Tibial artery (tissue), 4 donors: ENCODE data around the gene LSR.

ENCODE experiments used
- DNase-seq, 2 donors: peaks; one replicate each; pipeline ENCODE4 v3.0.0-alpha.2; 2019
- H3K27ac ChIP-seq, 2 donors: fragments of 200-600 bp; sonication (generic) in 1 of 2; 1 replicate in 1 of 2; 2 replicates in 1 of 2; pipeline ENCODE4 v1.5.1; 2018 to 2019; ENCODE audit warnings: mild to moderate bottlenecking in 1 of 2
- H3K27me3 ChIP-seq, 2 donors: fragments of 200-600 bp; sonication (generic) in 1 of 2; one replicate each; pipeline versions ENCODE4 v1.5.1 to v1.6.0; 2016 to 2019
- H3K36me3 ChIP-seq, 3 donors: fragments of 200-600 bp; sonication (generic) in 2 of 3; one replicate each; pipeline ENCODE4 v1.5.1; 2016 to 2019; ENCODE audit warnings: mild to moderate bottlenecking in 2 of 3
- H3K4me1 ChIP-seq, 4 donors: fragments of 200-600 bp; sonication (generic) in 2 of 4; 1 replicate in 3 of 4; 2 replicates in 1 of 4; pipeline ENCODE4 v1.5.1; 2016 to 2019
- H3K4me3 ChIP-seq, 2 donors: fragments of 200-600 bp; sonication (generic) in 1 of 2; 1 replicate in 1 of 2; 2 replicates in 1 of 2; pipeline ENCODE4 v1.5.1; 2018 to 2019; ENCODE audit warnings: mild to moderate bottlenecking in 2 of 2
- H3K9me3 ChIP-seq, 3 donors: fragments of 200-600 bp; sonication (generic) in 1 of 3; one replicate each; pipeline ENCODE4 v1.5.1; 2016 to 2019
- intact Hi-C: fragments of 100-400 bp; cut with DNase I; formaldehyde crosslinking; loops from one replicate; pipeline ENCODE4 v1.15.0; 2023; ENCODE audit warnings: low total_unique reads
- TF ChIP-seq, protein P1 (sequence below), 2 experiments: fragments of 200-600 bp in 1 of 2; fragments of 450-650 bp in 1 of 2; IDR thresholded peaks; one replicate each; pipeline ENCODE4 v1.5.1; 2017 to 2019; ENCODE audit warnings: antibody characterized with exemption in 2 of 2, mild to moderate bottlenecking in 1 of 2, moderate library complexity in 1 of 2

LSR gene

GRCh38 chr19:35291916-35292315 lies 43.1 kb downstream of the LSR start, which contains the start of gene MAG:
Gene MAG, plus strand, starts transcription at chr19:35292161. Its CDS starts 3,248 bp downstream, at chr19:35295409.
- Histone ChIP-seq H3K4me1 (no peaks in the 10 kb centered on the region), H3K27me3 (peaks cover 0 to 63% of the 10 kb centered on the region in 2 donors), H3K4me3 (no peak within 1 kb of the TSS), H3K36me3 (no peaks in the 10 kb centered on the region), H3K27ac (no peak within 1 kb of the TSS), H3K9me3 (no peaks in the 10 kb centered on the region)
- intact Hi-C loops: no loop called here
- TF ChIP-seq, protein P1, sequence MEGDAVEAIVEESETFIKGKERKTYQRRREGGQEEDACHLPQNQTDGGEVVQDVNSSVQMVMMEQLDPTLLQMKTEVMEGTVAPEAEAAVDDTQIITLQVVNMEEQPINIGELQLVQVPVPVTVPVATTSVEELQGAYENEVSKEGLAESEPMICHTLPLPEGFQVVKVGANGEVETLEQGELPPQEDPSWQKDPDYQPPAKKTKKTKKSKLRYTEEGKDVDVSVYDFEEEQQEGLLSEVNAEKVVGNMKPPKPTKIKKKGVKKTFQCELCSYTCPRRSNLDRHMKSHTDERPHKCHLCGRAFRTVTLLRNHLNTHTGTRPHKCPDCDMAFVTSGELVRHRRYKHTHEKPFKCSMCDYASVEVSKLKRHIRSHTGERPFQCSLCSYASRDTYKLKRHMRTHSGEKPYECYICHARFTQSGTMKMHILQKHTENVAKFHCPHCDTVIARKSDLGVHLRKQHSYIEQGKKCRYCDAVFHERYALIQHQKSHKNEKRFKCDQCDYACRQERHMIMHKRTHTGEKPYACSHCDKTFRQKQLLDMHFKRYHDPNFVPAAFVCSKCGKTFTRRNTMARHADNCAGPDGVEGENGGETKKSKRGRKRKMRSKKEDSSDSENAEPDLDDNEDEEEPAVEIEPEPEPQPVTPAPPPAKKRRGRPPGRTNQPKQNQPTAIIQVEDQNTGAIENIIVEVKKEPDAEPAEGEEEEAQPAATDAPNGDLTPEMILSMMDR (IDR thresholded peaks at IDR 0.05): no peak
- DNase-seq: no peak

GRCh38 chr19:35292421-35293362 lies 43.9 kb downstream of the LSR start:
- no peak for DNase-seq
- TF ChIP-seq, protein P1 (IDR thresholded peaks at IDR 0.05): no peak
- no peaks in the 10 kb centered on the region for H3K9me3 ChIP-seq
- H3K4me1 ChIP-seq: no peaks in the 10 kb centered on the region
- no peaks in the 10 kb centered on the region for H3K36me3 ChIP-seq
- no peak overlapping the region for H3K27ac ChIP-seq
- H3K27me3 ChIP-seq: peaks cover 0 to 67% of the 10 kb centered on the region in 2 donors
- no peak overlapping the region for H3K4me3 ChIP-seq
- intact Hi-C loops: no loop called here

DNA sequence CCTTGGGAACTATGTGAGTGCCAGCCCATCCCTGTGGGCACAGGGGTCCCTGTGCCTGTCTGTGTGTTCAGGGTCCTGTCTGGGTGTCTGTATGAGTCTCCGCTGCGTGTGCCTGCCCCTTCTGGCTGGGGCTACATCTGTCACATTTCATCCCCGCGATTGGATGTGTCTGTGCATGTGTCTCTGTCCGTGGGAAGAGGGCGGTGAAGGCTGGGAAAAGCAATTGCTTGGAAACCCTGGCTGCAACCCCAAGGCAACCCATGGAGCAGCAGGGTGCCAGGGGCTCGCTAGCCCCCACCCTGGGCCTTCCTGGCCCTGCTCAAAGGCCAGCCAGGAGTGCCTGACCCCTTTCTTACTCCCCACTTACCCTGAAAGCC lies 44.5 kb downstream of the LSR start:
- TF ChIP-seq, protein P1 (IDR thresholded peaks at IDR 0.05): no peak
- no peak for DNase-seq
- H3K9me3 ChIP-seq: no peaks in the 10 kb centered on the region
- no peaks in the 10 kb centered on the region for H3K4me1 ChIP-seq
- intact Hi-C loops: no loop called here
- H3K36me3 ChIP-seq: no peaks in the 10 kb centered on the region
- H3K27me3 ChIP-seq: peaks cover 0 to 73% of the 10 kb centered on the region in 2 donors
- no peak overlapping the region for H3K27ac ChIP-seq
- H3K4me3 ChIP-seq: no peak overlapping the region

DNA sequence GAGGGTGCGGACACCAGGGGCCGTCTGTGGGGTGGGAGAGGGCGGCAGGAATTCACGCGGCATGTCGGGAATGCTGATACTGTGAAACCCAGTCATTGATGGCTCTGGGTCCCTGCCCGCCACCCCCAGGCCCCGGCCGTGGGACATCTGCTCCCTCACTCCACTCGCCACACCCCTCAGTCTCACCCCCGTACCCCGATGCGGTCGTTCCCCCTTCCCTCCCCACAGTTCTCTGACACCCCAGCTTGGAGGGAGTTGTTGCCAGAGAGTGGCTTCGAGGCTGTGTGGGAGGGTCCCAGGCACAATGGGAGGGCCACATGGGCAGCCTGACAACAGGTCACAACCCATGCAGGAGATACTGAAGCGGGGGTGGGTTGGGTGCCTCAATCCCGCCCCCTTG lies 45.0 kb downstream of the LSR start:
- no peak overlapping the region for H3K4me3 ChIP-seq
- intact Hi-C loops: no loop called here
- H3K27me3 ChIP-seq: peaks cover 0 to 77% of the 10 kb centered on the region in 2 donors
- TF ChIP-seq, protein P1 (IDR thresholded peaks at IDR 0.05): no peak
- H3K9me3 ChIP-seq: no peaks in the 10 kb centered on the region
- no peaks in the 10 kb centered on the region for H3K36me3 ChIP-seq
- no peaks in the 10 kb centered on the region for H3K4me1 ChIP-seq
- no peak overlapping the region for H3K27ac ChIP-seq
- DNase-seq: no peak

DNA sequence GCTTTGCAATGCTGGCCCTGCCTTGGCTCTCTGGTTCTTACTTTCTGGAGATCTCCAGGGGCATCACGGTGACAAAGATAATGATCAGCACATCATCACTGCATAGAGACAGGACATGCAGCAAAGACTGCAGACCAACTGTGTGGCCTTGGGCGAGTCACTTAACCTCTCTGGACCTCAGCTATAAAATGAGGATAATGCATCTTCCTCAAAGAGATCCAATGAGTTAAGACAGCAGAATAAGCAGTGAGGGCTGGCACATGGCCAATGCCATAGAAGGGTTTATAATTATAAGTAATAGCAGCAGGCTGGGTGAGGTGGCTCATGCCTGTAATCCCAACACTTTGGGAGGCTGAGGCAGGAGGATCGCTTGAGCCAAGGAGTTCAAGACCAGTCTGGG lies 45.5 kb downstream of the LSR start:
- intact Hi-C loops: no loop called here

More for the DNA sequence above, 45.5 kb downstream of the LSR start:
- Histone ChIP-seq H3K27ac (no peak overlapping the region), H3K36me3 (no peaks in the 10 kb centered on the region), H3K9me3 (no peaks in the 10 kb centered on the region), H3K27me3 (peaks cover 0 to 82% of the 10 kb centered on the region in 2 donors), H3K4me3 (no peak overlapping the region), H3K4me1 (no peaks in the 10 kb centered on the region)
- TF ChIP-seq, protein P1 (IDR thresholded peaks at IDR 0.05): no peak
- DNase-seq: no peak
